ENCODE data around the gene TUBB1. TPM values are rescaled to one million over a fixed set of nuclear protein-coding genes. Genes with fewer than 3 reads are reported as not detected.

The TUBB1 gene
- total and polyA plus RNA-seq, 2 of the 13 experiments (the other 11 are each of a cell fraction or from before 2014, with no cell fraction given): 0.11 to 57.6 TPM

DNA sequence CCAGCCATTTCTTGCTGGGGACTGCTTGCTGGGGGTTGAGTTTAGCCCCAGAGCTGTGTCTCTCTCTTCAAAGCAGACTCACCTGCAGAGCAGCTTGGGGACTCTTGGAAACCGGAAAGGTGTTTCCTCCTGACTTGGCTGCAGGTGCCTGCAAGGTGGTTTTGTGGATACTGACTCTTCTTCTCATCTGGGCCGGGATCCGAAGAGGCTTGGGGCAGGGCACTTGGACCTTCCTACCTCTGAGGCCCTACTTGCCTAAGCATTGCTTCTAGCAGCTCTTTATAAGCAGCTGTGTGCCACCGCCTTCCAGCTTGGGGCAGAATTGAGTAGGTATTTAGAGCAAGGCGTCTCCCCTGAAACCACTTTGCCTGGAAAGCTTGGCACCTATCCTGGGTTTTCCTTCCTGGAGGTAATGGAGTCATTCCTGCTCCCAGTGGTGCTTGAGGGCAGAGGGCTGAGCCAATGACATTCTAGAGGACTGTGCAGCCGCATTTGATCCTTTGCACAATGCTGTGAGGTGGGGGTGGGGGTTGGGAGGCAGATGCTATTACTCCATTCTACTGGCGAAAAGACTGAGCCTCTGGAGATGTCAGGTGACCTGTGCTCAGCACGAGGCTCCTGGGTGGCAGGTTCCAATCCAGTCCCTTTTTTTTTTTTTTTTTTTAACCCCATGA is 8.8 kb upstream of the TUBB1 start:
- DNase-seq (ENCODE audit: low spot score) (no peak), ATAC-seq (peak; percentile 3; the same call in 1 of the 3 replicates), FAIRE-seq (no peak)
- H3K4me3 ChIP-seq (replicated peaks in 1 of 3; ENCODE audit: insufficient read depth in 1 of 3, low read depth in 2 of 3, low read length in 3 of 3): no peak overlapping the region
- H2AFZ ChIP-seq (ENCODE audit: low read length): no peak overlapping the region
- ChIA-PET POLR2A (interaction anchor here (0.9 to 3.9 kb wide), 3 partner anchors 14 to 22 kb away, joined by 3 to 19 read pairs (median 6); partner anchors contain the start of gene ATP5F1E), CTCF (ENCODE audit: low intra/inter-chr PET ratio, low total read pairs) (no interaction called here)
- H3K4me2 ChIP-seq (ENCODE audit: low read depth, low read length): peak overlapping the region; percentile 33
- in situ Hi-C loops (cut with HindIII; ENCODE audit: extremely low pct_ligation_motif_present, low pct_unique_long_range_greater_than_20kb) (no loop called here), intact Hi-C loops (cut with micrococcal nuclease; ENCODE audit: unreplicated experiment) (no loop called here)
- H3K79me2 ChIP-seq (ENCODE audit: insufficient read depth, low read length): peaks cover 12% of the 10 kb centered on the region
- 62% methylated on average over 8 of the region's 8 CpGs for WGBS (ENCODE audit: low lambda C conversion rate)
- no peaks in the 10 kb centered on the region for H3K36me3 ChIP-seq (replicated peaks in 1 of 2; ENCODE audit: control insufficient read depth in 1 of 2, insufficient read depth in 2 of 2, low read length in 2 of 2)
- peak overlapping the region; percentile 12 for H3K27ac ChIP-seq (ENCODE audit: extremely low read length, insufficient read depth, low read length)
- H3K9ac ChIP-seq (ENCODE audit: insufficient read depth, low read depth, low read length): no peak overlapping the region
- no peaks in the 10 kb centered on the region for H4K20me1 ChIP-seq (ENCODE audit: insufficient read depth, low read length)
- H3K4me1 ChIP-seq (ENCODE audit: insufficient read depth, low read length): peaks cover 93% of the 10 kb centered on the region
- no TSS peak for BruUV-seq (replicated peaks)
- H3K9me3 ChIP-seq (ENCODE audit: low read length): no peaks in the 10 kb centered on the region
- H3K27me3 ChIP-seq (ENCODE audit: control insufficient read depth in 1 of 2, insufficient read depth in 2 of 2, low read length in 2 of 2): no peaks in the 10 kb centered on the region
- TF ChIP-seq ZNF383 (CRISPR knock-in tag; IDR thresholded peaks at IDR 0.05; ENCODE audit: borderline replicate concordance) (0 out of 2 replicates have a peak, but pooled peaks have one; percentile 47), TFAP4 (IDR thresholded peaks at IDR 0.05; ENCODE audit: borderline replicate concordance, low read depth) (peak; percentile 49; the same call in 1 of the 2 replicates), SOX5 (CRISPR knock-in tag; IDR thresholded peaks at IDR 0.05; ENCODE audit: borderline replicate concordance) (peak; percentile 61; the same call in 1 of the 2 replicates), IRX3 (CRISPR knock-in tag; IDR thresholded peaks at IDR 0.05; ENCODE audit: borderline replicate concordance, low read depth) (no peak), CEBPB (IDR thresholded peaks at IDR 0.05; ENCODE audit: borderline replicate concordance, low read depth, low read length) (peak; percentile 22; the same call in 1 of the 2 replicates), KAT8 (CRISPR knock-in tag; IDR thresholded peaks at IDR 0.05) (0 out of 2 replicates have a peak, but pooled peaks have one; percentile 11), SETDB1 (CRISPR knock-in tag; IDR thresholded peaks at IDR 0.05; ENCODE audit: borderline replicate concordance) (no peak), ZNF547 (CRISPR knock-in tag; IDR thresholded peaks at IDR 0.05) (peak; percentile 32; the same call in 1 of the 2 replicates), NFIB (CRISPR knock-in tag; IDR thresholded peaks at IDR 0.05; ENCODE audit: borderline replicate concordance) (no peak), BCL6 (CRISPR knock-in tag; IDR thresholded peaks at IDR 0.05) (0 out of 2 replicates have a peak, but pooled peaks have one; percentile 2), PATZ1 (CRISPR knock-in tag; IDR thresholded peaks at IDR 0.05) (peak; percentile 32; the same call in 1 of the 2 replicates), EP300 (IDR thresholded peaks at IDR 0.05; ENCODE audit: low read depth in 2 of 2, low read length in 2 of 2) (peak in 1 of 2 experiments; percentile 18; a peak in 1 of 4 replicates), EP300 (CRISPR knock-in tag; IDR thresholded peaks at IDR 0.05; ENCODE audit: borderline replicate concordance) (no peak), CBX1 (IDR thresholded peaks at IDR 0.05; ENCODE audit: low read depth) (peak; percentile 83), ATF1 (CRISPR knock-in tag; IDR thresholded peaks at IDR 0.05) (no peak), ZEB1 (IDR thresholded peaks at IDR 0.05; ENCODE audit: insufficient replicate concordance, low read depth) (no peak), ZSCAN22 (CRISPR knock-in tag; IDR thresholded peaks at IDR 0.05) (no peak), MYC (CRISPR knock-in tag; IDR thresholded peaks at IDR 0.05; ENCODE audit: borderline replicate concordance) (peak; percentile 10; the same call in 1 of the 2 replicates), ZMYM3 (CRISPR knock-in tag; IDR thresholded peaks at IDR 0.05) (peak; percentile 98), MEIS1 (CRISPR knock-in tag; IDR thresholded peaks at IDR 0.05; ENCODE audit: borderline replicate concordance) (peak; percentile 20; the same call in 1 of the 2 replicates)
- TF ChIP-seq, protein P1, sequence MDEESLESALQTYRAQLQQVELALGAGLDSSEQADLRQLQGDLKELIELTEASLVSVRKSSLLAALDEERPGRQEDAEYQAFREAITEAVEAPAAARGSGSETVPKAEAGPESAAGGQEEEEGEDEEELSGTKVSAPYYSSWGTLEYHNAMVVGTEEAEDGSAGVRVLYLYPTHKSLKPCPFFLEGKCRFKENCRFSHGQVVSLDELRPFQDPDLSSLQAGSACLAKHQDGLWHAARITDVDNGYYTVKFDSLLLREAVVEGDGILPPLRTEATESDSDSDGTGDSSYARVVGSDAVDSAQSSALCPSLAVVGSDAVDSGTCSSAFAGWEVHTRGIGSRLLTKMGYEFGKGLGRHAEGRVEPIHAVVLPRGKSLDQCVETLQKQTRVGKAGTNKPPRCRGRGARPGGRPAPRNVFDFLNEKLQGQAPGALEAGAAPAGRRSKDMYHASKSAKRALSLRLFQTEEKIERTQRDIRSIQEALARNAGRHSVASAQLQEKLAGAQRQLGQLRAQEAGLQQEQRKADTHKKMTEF (CRISPR knock-in tag; IDR thresholded peaks at IDR 0.05): peak; percentile 79; the same call in 1 of the 2 replicates
